ENCODE results near the gene CDH16.
"Not testable (repeated sequence)": the region's sequence is repeated elsewhere in the genome, so short reads cannot be mapped to it uniquely, and the experiment has no call there.

Gene CDH16

GRCh38 chr16:66918803-66919568 is at the start of gene CDH16:
Gene CDH16, minus strand, starts transcription at chr16:66918885. Its CDS starts 820 bp downstream, at chr16:66918065.
- DNase-seq (ENCODE audit: low spot score) = no peak

GRCh38 chr16:66964049-66964448 is 45.4 kb upstream of the CDH16 start:
- DNase-seq (ENCODE audit: low spot score) = no peak

DNA sequence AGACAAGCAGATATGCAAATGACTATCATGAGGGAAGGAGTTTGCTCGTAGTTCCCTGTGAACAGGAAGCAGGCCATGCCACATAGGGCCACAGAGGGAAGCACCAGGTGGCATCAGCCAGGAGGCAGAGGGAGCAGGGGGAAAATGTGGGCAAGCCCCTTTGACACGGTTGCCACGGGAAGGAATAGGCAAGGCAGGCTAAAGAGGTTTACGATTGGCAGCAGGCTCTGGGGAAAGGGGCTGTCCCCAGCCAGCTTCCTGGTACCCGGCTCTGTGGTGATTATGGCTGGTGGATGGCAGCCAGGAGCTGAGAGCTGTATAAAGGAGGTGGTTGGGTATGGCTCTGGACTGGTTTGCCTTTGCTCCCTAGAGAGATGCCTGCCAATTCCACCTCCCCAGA is 43.2 kb upstream of the CDH16 start:
- DNase-seq (ENCODE audit: low spot score) = no peak

DNA sequence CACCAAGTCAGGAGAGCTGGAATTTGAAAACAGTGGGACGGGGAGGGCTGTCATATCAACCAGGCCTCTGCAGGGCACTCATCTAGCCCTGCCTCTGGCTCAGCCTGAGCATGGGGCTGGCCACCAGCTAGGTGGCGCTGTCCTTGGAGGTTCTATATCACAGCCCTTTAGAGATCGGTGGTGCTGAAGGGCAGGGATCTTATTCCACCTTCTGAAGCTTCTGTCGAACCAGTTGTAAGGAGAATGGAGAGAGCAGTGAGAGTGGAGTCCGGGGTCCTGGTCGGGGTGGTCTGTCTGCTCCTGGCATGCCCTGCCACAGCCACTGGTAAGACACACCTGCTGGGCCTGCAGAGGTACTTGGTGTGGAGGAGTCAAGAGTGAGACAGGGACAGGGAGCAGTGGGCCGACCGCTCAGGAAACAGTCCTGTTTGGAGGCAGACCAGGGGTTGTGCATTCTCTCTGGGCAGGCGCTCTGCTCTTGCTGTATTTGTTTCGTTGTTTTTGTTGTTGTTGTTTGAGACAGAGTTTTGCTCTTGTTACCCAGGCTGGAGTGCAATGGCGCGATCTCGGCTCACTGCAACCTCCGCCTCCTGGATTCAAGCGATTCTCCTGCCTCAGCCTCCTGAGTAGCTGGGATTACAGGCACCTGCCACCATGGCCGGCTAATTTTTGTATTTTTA is 42.5 kb upstream of the CDH16 start, which contains the start of gene CES3:
CES3 (plus strand) TSS at position 202 of the 680 bp plus-strand sequence; CDS start at position 244, 42 bp downstream.
- DNase-seq (ENCODE audit: low spot score) = peak; percentile 87

GRCh38 chr16:66960270-66960669 is 41.6 kb upstream of the CDH16 start:
- DNase-seq (ENCODE audit: low spot score) = no peak

GRCh38 chr16:66959704-66960161 is 41.0 kb upstream of the CDH16 start:
- no peak for DNase-seq (ENCODE audit: low spot score)

GRCh38 chr16:66958857-66959703 is 40.4 kb upstream of the CDH16 start:
- no peak for DNase-seq (ENCODE audit: low spot score)

- not testable (repeated sequence) for DNase-seq (ENCODE audit: low spot score)
These were observed 37.4 kb upstream of the CDH16 start for GRCh38 chr16:66956154-66956457.

GRCh38 chr16:66955363-66956153 is 36.9 kb upstream of the CDH16 start:
- not testable (repeated sequence) for DNase-seq (ENCODE audit: low spot score)

GRCh38 chr16:66954097-66954659 is 35.5 kb upstream of the CDH16 start:
- peak; percentile 56 for DNase-seq (ENCODE audit: low spot score)

GRCh38 chr16:66953462-66954096 is 34.9 kb upstream of the CDH16 start:
- no peak for DNase-seq (ENCODE audit: low spot score)

- DNase-seq (ENCODE audit: low spot score) = no peak
These were observed 33.9 kb upstream of the CDH16 start for GRCh38 chr16:66952430-66953110.

DNA sequence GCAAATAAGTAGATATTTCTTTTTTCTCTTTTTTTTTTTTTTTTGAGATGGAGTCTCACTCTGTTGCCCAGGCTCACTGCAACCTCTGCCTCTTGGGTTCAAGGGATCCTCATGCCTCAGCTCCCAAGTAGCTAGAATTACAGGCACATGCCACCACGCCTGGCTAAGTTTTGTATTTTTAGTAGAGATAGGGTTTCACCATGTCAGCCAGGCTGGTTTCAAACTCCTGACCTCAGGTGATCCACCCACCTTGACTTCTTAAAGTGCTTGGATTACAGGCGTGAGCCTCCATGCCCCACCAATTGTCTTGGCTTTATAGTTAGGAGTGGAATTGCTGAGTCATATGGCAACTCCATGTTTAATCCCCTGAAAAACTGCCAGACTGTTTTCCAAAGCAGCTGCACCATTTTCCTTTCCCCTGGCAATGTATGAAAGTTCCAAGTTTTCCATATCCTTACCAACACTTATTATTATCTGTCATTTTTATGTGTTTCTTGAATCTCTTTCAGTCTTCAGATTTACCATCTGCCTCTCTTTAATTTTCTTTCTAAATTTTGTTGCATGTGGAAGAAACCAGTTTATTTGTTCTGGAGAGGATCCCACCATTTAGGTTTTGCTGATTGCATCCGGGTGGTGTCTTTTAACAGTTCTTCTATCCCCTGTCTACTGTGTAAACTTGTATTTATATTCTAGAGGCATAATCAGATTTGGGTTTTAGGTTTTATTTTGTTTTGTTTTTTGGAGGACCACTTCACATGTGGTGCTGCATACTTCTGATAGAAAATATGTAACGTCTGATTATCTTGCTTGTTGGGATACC is 32.5 kb upstream of the CDH16 start:
- DNase-seq (ENCODE audit: low spot score) = no peak

- DNase-seq (ENCODE audit: low spot score) = no peak
These were observed 31.8 kb upstream of the CDH16 start for GRCh38 chr16:66950437-66950836.

GRCh38 chr16:66949472-66949871 is 30.8 kb upstream of the CDH16 start:
- DNase-seq (ENCODE audit: low spot score) = no peak

DNA sequence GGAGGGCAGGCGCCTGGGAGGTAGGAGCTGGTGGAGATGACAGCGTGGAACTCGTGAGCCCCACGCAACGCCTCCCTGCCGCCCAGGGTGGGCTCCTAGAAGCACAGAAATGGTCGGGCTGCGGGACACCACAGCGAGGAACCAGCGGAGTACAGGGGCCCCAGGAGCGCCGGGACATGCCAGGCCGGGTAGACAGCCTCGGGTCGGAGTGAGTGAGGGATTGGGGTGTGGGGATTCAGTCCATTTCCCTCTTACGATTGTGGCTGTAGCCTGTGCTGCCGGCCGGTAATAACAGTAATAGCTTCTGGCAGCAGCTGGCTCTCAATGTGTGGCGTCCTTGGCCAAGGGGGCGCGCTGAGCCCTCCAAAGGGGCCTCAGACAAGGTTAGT is 30.1 kb upstream of the CDH16 start:
- DNase-seq (ENCODE audit: low spot score) = no peak

GRCh38 chr16:66948134-66948836 is 29.6 kb upstream of the CDH16 start:
- DNase-seq (ENCODE audit: low spot score) = peak; percentile 53

GRCh38 chr16:66947302-66948065 is 28.8 kb upstream of the CDH16 start:
- DNase-seq (ENCODE audit: low spot score) = peak; percentile 74

Measured in ecto neural progenitor cell (in vitro differentiated cells).